VCaP (cell line): ENCODE measurements around the gene PHF2.

ENCODE experiments used
- H3K27ac ChIP-seq: fragments of 450-650 bp; 2 replicates; pipeline ENCODE4 v1.5.1; 2017
- CTCF ChIP-seq: fragments of 450-650 bp; conservative IDR thresholded peaks from 2 replicates; pipeline ENCODE4 v1.5.1; 2017; ENCODE audit warnings: mild to moderate bottlenecking, moderate library complexity

The PHF2 gene

GRCh38 chr9:93587651-93588347 lies 11.4 kb downstream of the PHF2 start:
- TF ChIP-seq CTCF = no peak
- H3K27ac ChIP-seq = no peak overlapping the region

- H3K27ac ChIP-seq = no peak overlapping the region
- no peak for TF ChIP-seq CTCF
These were observed 12.5 kb downstream of the PHF2 start for GRCh38 chr9:93588641-93589609.

- H3K27ac ChIP-seq = no peak overlapping the region
- no peak for TF ChIP-seq CTCF
These were observed 13.3 kb downstream of the PHF2 start for GRCh38 chr9:93589688-93590087.

GRCh38 chr9:93590609-93591234 lies 14.3 kb downstream of the PHF2 start:
- no peak for TF ChIP-seq CTCF
- no peak overlapping the region for H3K27ac ChIP-seq

GRCh38 chr9:93591301-93592007 lies 15.1 kb downstream of the PHF2 start:
- no peak for TF ChIP-seq CTCF
- no peak overlapping the region for H3K27ac ChIP-seq

- TF ChIP-seq CTCF = no peak
- no peak overlapping the region for H3K27ac ChIP-seq
These were observed 15.7 kb downstream of the PHF2 start for GRCh38 chr9:93592008-93592642.
